OCI-M1 (cell line): ENCODE data around the gene INF2.
"Not testable (repeated sequence)": the region's sequence is repeated elsewhere in the genome, so short reads cannot be mapped to it uniquely, and the experiment has no call there.

ENCODE experiments used
- DNase-seq: peaks from one replicate; lab custom pipeline; 2025; lab: John Stamatoyannopoulos, UW

The INF2 gene

DNA sequence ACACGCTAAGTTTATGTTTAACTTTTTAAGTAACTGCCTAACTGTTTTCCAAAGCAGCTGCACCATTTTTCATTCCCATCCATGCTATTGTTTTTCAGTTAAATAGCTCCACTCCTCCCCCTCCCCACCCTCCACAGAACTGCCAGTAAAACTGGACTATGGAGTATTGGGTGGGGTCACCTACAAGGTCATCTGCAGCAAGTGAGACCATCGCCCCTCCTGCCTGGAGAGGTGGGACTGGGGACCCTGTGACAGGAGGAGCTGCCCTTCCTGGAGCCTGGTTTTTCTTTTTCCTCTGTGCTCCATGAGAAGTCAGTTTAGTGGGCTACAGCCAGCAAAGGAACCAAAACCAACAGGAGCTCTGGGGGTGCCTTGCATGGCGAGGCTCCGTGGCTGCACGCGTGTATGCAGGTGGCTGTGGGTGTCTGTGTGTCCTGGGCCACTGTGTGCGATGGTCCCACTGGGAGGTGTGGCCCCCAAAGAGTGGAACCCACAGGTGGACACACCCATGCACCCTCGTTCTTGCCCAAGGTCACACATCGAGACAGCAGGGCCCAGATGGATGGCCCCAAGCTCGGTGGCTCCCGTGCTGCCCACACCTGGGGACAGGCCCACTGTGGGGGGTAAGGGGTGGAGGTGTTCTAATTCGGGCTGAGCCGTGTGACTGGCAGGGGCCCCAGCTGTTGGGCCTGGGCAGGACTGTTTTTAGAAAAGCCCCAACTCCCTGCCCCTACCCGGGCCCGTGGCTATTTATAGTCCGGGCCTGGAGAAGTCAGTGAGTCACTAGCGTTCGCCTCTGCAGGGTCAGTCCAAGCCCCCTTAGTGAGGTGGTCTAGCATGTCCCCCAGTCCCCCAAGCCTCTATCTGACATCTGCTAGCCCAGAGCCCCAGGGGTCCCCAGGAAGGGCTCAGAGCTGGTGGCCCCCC is 32.4 kb downstream of the INF2 start:
- DNase-seq, result no peak

DNA sequence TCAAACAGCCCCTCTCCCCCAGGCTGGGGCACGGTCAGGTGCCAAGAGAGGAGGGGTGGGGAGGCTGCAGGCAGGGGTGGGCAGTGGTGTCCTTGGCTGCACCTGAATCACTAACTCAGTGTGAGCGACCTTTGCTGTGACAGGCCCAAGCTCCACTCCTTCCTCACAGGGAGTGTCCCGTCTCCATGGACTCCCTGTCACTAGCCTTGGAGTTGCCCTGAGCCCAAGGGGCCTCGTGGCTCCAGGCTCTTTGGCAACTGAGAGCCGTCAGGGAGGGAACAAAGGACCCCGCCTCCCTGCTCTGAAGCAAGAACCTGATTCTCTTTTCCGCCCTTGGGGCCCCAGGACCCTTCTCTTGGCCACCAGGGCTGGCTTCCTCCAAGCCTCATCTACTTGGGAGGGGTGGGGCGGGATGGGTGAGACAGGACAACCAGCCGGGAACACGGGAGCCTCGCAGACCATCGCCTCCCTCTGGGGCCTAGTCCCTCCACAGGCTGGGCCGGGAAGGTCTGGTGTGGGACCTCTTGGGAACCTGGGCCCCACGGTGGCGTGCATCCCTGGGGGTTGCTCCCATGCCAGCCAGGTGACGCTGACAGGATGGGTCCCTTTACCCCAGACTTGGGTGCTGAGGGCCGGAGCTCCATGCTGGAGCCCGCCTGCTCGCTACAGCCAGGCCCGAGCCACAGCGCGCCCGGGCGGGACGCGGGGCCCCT is 33.7 kb downstream of the INF2 start:
- no peak for DNase-seq

DNA sequence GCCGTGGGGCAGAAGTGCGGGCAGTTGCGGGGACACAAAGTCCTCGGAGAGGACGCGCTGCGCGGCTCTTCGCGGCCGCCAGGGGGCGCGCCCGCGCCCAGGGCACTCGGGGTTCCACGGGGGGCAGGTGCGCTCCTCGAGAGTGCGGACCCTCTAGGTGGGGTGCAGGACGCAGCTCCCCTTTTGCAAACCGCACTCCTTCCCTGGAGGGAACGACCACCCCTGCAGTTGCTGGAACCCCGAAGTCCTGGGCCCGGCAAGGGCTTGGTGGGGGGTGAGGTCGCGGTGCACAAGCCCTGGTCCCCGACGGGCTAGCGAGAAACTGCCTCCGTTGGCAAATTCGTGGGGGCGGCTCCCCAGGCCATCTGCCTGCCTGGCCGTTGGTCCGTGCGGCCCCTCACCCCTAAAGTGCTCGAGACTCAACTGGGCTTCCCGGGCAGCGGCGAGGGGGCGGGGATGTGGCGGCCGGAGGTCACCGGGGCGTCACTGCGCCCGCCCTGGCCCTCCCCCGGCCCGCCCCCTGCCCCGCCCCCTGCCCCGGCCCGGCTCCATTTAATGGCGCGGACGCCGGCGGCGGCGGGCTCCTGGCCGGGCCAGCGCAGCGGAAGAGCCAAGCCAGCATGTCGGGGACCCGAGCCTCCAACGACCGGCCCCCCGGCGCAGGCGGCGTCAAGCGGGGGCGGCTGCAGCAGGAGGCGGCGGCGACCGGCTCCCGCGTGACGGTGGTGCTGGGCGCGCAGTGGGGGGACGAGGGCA is 34.4 kb downstream of the INF2 start, which contains the start of gene ADSS1:
Gene ADSS1 (plus strand): TSS at position 579 of the 756 bp plus-strand sequence. CDS start 42 bp downstream, at position 621.
- peak; percentile 61 for DNase-seq

DNA sequence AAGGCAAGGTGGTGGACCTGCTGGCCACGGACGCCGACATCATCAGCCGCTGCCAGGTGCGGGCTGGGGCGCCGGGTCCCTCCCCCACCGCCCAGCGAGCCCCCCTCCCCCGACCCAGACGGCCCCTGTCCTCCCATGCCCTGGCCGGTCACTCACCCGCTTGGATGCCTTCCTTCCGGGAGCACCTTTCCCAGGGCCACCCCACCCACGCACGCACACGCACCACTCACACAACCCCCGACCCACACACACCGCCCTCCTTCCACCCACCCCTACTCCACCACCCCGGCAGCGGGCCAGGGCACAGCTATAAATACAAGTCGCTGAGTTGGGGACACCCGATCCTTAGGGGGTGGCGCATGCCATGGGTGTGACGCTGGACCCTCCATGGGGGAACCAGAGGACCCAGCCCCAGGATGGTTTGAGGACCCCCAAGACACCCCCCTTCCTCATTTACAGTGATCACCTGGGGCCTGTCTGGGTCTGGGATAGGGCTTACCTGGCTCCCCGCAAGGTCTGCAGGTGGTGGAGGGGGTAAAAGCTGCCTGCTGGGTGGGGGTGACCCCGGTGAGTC is 35.1 kb downstream of the INF2 start:
- no peak for DNase-seq

DNA sequence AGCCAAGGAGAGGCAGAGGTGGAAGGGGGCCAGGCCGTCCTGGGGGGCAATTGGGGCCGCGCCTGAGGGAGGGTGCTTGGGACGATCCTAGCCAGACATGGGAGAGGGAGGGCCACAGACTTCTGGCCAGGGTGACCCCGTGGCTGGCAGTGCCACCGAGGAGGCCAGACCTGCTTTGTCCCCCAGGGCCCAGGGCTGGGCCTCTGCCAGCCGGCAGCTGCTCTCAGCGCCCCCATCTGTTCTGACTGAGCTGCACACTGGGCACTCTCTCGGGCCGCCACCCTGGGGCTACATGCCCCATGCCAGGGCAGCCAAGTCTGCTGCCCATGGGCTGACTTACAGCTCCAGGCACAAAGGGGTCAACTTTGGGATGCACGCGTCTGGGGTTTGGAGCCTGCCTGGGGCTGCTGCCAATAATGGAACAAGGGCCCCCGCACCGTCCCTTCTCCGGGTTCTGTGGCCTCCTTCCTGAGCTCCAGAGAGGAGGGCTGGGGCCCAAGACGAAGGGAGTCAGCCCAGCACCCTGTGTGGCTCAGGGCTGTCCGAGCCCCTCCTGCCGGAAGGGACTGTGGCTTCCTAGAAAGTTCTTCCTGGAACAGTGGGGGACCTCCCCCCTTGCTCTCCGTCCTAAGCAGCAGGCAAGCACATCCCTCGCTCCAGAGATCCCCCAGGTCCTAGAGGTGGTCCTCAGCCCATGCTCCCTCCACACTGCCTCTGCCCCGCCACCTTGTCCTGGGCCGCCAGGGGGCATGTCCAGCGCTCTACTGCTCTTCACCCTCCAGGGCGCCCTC is 35.8 kb downstream of the INF2 start:
- DNase-seq, result peak; percentile 46

DNA sequence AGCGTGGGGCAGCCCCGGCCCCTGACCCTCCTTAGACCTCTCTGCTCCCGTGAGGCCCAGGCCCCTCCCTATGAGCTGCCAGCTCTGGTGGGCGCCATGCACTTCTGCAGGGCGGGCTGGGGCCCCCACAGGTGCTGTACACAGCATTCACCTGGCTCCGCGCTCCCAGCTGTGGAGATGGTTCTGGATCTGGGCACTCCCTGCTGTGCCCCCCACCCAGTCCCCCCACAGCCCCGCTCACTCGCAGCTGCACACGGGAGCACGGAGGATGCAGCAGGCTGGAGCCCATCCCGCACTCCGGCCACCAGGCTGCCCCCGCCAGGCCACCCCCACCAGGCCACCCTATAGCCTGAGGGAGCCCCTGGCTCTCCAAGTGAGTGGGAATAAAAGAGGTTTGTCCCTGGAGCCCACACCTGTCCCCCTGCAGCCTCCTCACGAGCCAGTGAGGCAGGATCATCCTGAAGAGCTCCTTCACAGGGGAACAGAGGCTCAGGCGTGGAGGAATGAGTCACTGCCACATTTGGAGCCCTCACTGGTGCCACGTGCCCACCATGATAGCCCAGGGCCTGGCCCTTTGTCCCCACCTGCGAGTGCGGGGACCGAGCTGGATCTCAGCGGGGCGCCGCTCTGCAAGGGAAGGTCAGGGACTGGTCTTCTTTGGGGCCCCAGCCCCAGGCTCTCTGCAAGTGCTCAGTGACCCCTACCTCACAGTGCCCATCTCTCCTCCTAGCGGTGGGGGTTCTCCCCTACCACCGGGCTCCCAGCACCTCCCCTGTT is 36.5 kb downstream of the INF2 start:
- DNase-seq, result no peak

DNA sequence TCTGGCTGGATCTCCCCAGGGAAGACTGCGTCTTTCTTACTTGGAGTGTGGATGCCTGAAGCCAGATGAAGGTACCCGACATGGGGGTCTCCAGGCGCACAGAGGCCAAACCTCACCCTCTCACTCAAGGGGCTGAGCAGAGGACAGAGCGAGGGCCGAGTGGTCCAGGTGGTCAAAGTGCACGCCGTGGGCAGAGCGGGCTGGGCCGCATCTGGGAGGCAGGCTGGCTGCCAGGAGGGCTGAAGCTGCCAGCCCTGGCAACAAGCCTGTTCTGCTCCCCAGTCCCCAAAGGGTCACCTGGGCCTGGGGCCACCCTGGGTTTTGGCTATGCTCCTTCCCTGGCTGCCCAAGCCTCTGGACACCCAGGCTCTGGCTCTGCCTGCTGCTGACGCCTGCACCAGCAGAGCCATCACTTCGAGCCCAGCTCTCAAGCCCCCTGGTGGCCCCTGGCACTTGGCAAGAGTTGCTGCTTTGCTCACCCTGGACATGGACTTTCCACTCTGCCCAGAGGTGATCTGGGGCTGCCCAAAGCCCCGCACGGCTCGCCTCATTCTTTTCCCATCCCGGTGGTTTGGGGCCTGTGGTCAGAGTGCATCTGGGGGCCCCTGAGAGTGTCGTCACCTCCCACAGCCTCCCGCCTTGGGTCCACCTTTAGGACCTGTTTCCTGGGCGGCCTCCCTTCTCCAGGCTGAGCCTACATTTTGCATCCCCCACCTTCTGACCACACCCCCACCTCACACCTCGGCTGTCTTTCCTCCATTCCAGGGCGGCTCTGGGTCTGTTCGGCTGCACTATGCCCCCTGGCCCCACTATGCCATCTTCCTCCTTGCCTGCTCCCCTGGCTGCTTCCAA is 37.4 kb downstream of the INF2 start:
- DNase-seq, result no peak

DNA sequence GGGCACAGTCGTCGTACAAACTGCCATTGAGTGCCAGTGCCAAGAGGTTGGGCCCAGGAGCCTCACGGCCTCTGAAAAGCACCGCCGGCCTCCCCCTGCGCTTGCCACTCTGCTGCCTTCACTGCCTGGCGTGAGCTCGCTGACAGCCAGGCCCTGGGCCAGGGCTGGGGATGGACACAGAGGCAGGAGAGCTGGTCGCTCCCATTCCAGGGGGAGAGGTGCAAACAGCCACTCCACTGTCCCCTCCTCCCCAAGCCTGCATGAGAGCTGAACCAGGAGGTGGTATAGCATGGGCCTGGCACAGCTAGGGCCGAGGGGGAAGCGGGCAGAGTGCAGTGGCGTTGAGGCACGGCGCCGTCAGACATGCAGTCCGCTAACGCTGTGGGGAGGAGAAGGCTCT is 39.2 kb downstream of the INF2 start:
- DNase-seq, result no peak

DNA sequence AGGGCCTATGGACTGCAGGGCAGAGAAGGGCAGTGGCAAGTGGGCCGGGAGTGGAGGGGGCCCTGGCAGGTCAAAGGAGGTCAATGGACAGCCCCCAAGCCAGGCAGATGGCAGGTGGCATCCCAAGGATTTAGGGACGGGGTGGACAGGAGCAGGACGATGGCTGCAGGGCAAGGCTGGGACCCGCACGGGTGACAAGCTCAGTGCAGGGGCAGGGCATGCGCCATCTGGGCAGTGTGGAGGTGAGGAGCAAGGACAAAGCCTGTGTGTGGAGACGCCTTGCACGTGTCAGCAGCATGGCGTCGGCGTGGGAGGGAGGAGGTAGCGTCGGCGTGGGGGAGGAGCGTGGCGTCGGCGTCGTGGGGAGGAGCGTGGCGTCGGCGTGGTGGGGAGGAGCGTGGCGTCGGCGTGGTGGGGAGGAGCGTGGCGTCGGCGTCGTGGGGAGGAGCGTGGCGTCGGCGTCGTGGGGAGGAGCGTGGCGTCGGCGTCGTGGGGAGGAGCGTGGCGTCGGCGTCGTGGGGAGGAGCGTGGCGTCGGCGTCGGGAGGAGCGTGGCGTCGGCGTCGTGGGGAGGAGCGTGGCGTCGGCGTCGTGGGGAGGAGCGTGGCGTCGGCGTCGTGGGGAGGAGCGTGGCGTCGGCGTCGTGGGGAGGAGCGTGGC is 39.9 kb downstream of the INF2 start:
- not testable (repeated sequence) for DNase-seq

DNA sequence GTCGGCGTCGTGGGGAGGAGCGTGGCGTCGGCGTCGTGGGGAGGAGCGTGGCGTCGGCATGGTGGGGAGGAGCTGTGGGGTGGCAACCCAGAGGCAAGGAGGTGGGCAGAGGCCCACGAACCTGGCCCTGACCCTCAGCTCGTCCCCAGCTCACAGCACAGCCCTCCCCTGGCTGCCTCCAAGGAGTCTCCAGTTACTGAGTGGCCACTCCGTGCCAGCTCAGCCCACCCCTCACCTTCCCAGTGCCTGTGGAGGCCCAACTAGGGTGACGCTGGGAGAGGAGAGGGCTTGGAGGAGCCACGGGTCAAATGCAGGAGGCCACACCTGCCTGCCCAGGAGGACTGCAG is 40.4 kb downstream of the INF2 start:
- no peak for DNase-seq

DNA sequence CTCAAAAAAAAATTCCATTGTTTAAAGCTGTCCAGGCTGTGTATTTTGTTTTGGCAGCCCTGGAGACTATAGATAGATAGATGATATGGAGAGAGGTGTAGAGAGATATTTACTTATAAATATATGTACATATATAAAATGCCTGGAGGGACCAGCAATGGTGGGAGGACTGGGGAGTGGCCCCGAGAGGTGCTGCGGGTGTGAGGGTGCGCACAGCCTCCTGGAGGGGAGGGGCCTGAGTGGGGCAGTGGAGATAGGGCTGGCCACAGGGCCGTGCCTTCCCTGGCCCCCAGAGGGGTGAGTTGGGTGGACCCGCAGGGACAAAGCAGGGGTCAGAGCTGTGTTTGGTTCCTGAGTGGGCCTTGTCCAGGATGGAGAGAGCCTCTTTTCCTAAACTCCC is 41.1 kb downstream of the INF2 start:
- DNase-seq, result no peak

DNA sequence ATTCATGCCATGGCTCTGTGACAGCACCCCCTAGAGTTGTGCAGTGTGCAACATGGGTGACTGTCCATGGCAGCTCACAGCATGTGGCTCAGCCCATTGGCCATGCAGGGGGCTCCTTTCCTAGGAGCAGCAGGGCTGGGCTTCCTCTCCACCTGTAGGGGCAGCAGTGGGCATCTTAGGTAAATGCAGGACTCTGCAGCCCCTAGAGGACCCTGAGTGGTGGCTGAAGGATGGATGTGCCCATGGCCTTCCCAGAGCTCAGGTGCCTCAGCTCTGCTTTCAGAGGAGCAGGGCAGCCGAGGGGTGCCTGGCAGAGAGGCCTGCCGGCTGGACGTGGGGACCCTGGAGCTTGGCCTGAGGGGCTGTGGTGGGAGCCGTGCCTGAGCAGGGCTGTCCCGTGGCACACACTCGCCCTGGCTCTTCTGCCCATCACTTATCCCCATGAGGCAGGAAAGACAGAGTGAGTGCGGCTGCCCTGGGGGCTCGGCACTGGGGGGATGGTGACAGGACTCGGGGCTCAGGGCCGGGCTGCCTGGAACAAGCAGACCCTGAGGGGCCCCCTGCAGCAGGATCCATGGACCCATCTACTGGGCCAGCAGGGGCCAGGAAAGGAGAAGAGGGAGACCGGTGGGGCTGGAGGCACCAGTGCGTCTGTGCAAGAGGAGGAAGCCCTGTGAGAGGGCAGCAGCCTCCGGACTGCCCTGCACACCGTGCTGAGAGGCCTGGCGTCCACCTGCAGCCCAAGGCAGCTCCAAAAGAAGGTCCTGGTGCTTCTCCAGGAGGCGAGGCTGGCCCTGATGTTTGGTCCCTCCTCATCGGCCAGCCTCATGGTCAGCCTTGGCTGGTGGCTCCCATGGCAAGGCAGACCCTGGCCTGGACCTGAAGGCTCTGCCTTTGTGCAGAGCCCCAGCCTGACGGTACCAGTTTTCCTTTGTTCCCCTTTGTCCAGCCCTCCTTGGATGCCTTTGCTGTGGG is 42.2 kb downstream of the INF2 start:
- DNase-seq, result peak; percentile 21

DNA sequence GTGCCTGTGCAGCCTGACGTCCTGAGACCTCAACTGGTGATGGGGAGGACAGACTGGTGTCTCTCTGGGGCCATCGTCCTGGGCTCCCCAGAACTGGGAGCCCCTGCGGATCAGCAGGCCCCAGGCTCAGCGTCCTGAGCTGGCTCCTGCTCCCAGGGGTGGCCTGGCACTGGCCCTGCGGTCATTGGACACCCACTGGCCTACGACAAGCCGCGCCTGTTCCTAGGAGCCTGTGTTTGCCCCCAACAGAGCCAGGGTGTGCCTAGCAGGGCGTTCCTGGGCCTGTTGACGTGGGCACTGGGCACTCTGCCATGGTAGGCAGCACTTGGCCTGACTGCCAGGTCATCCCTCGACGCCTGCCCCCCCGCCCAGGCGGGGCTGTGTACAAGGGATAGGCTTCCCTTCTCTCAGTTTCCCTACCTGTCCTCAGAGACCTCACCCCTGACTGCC is 43.0 kb downstream of the INF2 start:
- no peak for DNase-seq

DNA sequence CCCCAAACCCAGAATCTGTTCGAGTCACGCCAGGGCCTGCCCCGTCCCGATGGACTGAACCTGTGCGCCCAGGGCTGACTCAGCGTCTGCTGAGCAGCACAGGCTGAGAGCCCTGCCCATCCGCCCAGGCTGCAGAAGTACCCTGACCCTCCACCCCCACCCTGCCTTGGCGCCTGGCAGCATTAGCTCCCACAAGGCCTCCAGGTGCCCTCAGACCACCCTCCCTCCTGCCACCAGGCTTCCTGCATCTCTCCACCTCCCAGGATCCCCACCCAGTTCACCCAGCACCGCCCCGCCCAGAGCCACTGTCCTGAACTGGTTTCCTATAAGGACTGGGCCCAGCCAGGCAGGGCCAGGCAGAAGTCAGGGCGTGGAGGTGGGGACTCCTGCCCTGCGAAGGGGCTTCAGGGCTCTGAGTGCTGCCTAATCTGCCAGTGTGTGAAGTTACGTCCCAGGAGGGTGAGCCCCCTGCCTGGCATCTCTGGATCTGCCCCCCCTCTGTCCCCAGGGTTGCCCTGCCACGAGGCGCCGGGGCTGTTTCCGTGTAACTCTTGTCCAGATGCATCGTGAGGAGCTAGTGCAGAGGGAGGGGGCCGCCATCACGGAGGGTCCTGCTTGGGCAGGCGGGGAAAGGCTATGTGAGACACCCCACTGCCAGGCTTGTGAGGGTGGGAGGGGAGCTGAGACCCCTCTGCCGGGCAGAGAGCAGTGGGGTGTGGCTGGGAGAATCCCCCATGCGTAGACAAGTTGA is 43.7 kb downstream of the INF2 start:
- DNase-seq, result no peak

DNA sequence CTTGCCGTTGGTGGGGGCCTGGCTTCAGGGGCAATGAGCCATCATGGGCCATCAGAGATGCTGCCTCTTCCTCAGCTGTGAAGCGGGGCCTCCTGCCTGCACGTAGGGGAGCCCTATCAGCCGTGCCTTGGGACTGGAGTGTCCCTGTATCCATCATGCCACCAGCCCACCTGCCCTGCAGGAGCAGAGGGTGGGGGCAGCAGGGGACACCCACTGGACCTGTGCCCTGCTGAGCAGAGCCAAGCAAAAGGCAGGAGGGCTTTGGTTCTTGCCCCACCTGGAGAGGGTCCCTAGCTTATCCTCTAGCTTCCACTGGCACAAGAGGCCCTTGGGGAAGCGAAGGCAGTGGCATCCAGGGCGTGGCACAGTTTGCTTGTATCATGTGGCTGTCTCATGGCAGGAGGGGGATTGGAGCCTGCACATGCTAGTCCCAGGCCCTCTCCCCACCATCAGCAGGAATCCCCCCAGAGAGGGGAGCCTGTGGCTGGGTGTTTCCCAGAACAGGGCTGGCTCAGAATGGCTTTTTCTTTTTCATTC is 44.7 kb downstream of the INF2 start:
- DNase-seq, result no peak

DNA sequence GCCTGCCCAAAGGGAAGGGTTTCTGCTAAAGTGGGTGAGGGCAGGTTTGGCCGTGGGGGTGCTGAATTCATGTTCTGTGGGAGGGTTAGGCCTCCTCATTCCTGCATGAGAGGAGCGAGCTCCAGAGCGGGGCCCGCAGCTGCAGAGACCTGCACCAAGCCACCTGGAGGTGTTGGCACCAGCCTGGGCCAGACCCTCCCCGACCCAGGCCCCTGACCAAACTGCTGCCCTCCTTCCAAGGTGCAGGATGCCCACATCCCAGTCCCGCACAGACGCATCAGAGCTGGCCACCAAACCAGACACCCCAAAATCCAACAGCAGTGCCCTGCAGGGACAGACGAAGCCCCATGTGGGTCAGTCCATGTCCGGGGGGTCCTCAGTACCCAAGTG is 45.2 kb downstream of the INF2 start:
- DNase-seq, result no peak
